ENCODE data around the gene TNFAIP3.

Gene TNFAIP3

GRCh38 chr6:137850816-137851602, 16.1 kb upstream of the TNFAIP3 start:
- no peak for FAIRE-seq

GRCh38 chr6:137851669-137852068, 15.4 kb upstream of the TNFAIP3 start:
- DNase-seq (ENCODE audit: insufficient read length, low spot score): no peak
- no peak for TF ChIP-seq CTCF (IDR thresholded peaks at IDR 0.05; ENCODE audit: insufficient read depth, missing control alignments)
- no peak for FAIRE-seq

More at GRCh38 chr6:137850816-137851602, 16.1 kb upstream of the TNFAIP3 start:
- no peak for DNase-seq (ENCODE audit: insufficient read length, low spot score)
- no peak for TF ChIP-seq CTCF (IDR thresholded peaks at IDR 0.05; ENCODE audit: insufficient read depth, missing control alignments)

- no peak for DNase-seq (ENCODE audit: insufficient read length, low spot score)
- TF ChIP-seq CTCF (IDR thresholded peaks at IDR 0.05; ENCODE audit: insufficient read depth, missing control alignments): no peak
- FAIRE-seq: no peak
These were observed 14.7 kb upstream of the TNFAIP3 start for GRCh38 chr6:137852346-137852745.

- FAIRE-seq (no peak), DNase-seq (ENCODE audit: insufficient read length, low spot score) (no peak)
- no peak for TF ChIP-seq CTCF (IDR thresholded peaks at IDR 0.05; ENCODE audit: insufficient read depth, missing control alignments)
These were observed 14.2 kb upstream of the TNFAIP3 start for GRCh38 chr6:137852811-137853210.

- DNase-seq (ENCODE audit: insufficient read length, low spot score) (no peak), FAIRE-seq (no peak)
- no peak for TF ChIP-seq CTCF (IDR thresholded peaks at IDR 0.05; ENCODE audit: insufficient read depth, missing control alignments)
These were observed 13.4 kb upstream of the TNFAIP3 start for GRCh38 chr6:137853569-137854213.

- FAIRE-seq (no peak), DNase-seq (ENCODE audit: insufficient read length, low spot score) (no peak)
- TF ChIP-seq CTCF (IDR thresholded peaks at IDR 0.05; ENCODE audit: insufficient read depth, missing control alignments): no peak
These were observed 10.7 kb upstream of the TNFAIP3 start for GRCh38 chr6:137856138-137856898.
